Measurements from ENCODE around the gene DNAJA1.
"Not testable (repeated sequence)": the region's sequence is repeated elsewhere in the genome, so short reads cannot be mapped to it uniquely, and the experiment has no call there.

DNAJA1 gene

GRCh38 chr9:33024966-33025571, at the start of gene DNAJA1:
TSS of gene DNAJA1 (plus strand) at chr9:33025273. CDS start at chr9:33026485, 1,212 bp downstream.
- peak; percentile 95 to 96 for DNase-seq

- DNase-seq: no peak
Observed at GRCh38 chr9:32978051-32978450, 47.0 kb upstream of the DNAJA1 start.

GRCh38 chr9:32986971-32987370, 38.1 kb upstream of the DNAJA1 start:
- no peak for DNase-seq

GRCh38 chr9:32989660-32990059, 35.4 kb upstream of the DNAJA1 start:
- no peak for DNase-seq

GRCh38 chr9:32991897-32992594, 33.0 kb upstream of the DNAJA1 start:
- DNase-seq: no peak

GRCh38 chr9:32992595-32993238, 32.4 kb upstream of the DNAJA1 start:
- DNase-seq: no peak

GRCh38 chr9:33000682-33001055, 24.4 kb upstream of the DNAJA1 start:
- DNase-seq: peak; percentile 15 to 46

- DNase-seq: not testable (repeated sequence)
Observed at GRCh38 chr9:33005335-33005734, 19.7 kb upstream of the DNAJA1 start.

GRCh38 chr9:33007755-33008154, 17.3 kb upstream of the DNAJA1 start:
- no peak for DNase-seq

GRCh38 chr9:33011831-33012230, 13.2 kb upstream of the DNAJA1 start:
- no peak for DNase-seq

- no peak for DNase-seq
Observed at GRCh38 chr9:33012328-33013069, 12.6 kb upstream of the DNAJA1 start.

GRCh38 chr9:33013962-33014664, 11.0 kb upstream of the DNAJA1 start:
- DNase-seq: no peak

GRCh38 chr9:33014665-33015014, 10.4 kb upstream of the DNAJA1 start:
- DNase-seq: no peak

- DNase-seq: no peak
Observed at GRCh38 chr9:33017283-33018041, 7.6 kb upstream of the DNAJA1 start.

- DNase-seq: no peak
Observed at GRCh38 chr9:33019797-33020196, 5.3 kb upstream of the DNAJA1 start.

GRCh38 chr9:33022303-33022702, 2.8 kb upstream of the DNAJA1 start:
- DNase-seq: no peak

GRCh38 chr9:33022755-33023154, 2.3 kb upstream of the DNAJA1 start:
- DNase-seq: no peak

GRCh38 chr9:33023661-33024060, 1.4 kb upstream of the DNAJA1 start:
- DNase-seq: no peak

GRCh38 chr9:33024126-33024965, 727 bp upstream of the DNAJA1 start:
- DNase-seq: no peak

- peak; percentile 83 to 91 for DNase-seq
Observed at GRCh38 chr9:33025572-33026342, 684 bp downstream of the DNAJA1 start.
